H9 (cell line): Measurements from ENCODE around the gene CAB39. TPM values are rescaled to one million over a fixed set of nuclear protein-coding genes. Genes with fewer than 3 reads are reported as not detected.

Experiments used
- DNase-seq: peaks from one replicate; pipeline ENCODE4 v3.0.0-alpha.2; 2017
- H2AFZ ChIP-seq: one replicate; pipeline ENCODE4 v1.6.1; 2013; ENCODE audit warnings: mild to moderate bottlenecking, low read length, control low read depth, moderate library complexity
- H2AK5ac ChIP-seq: 2 replicates; pipeline ENCODE4 v1.6.1; 2013; ENCODE audit warnings: low read length, control low read depth, mixed read lengths; ENCODE audit not compliant: insufficient read length
- H2BK120ac ChIP-seq: one replicate; pipeline ENCODE4 v1.6.1; 2013; ENCODE audit warnings: low read depth, mild to moderate bottlenecking, low read length, control low read depth, inconsistent platforms; ENCODE audit not compliant: poor library complexity, severe bottlenecking
- H2BK12ac ChIP-seq: 2 replicates; pipeline ENCODE4 v1.6.1; 2013; ENCODE audit warnings: low read length, control low read depth, mixed read lengths, low read depth; ENCODE audit not compliant: insufficient read length
- H2BK15ac ChIP-seq: 2 replicates; pipeline ENCODE4 v1.6.1; 2013; ENCODE audit warnings: low read depth, low read length, control low read depth
- H2BK20ac ChIP-seq: one replicate; pipeline ENCODE4 v1.6.1; 2013; ENCODE audit warnings: low read depth, mild to moderate bottlenecking, low read length, control low read depth, inconsistent platforms; ENCODE audit not compliant: poor library complexity, severe bottlenecking
- H2BK5ac ChIP-seq: 2 replicates; pipeline ENCODE4 v1.6.1; 2013; ENCODE audit warnings: low read length, control low read depth, mixed read lengths; ENCODE audit not compliant: insufficient read length
- H3K14ac ChIP-seq: 2 replicates; pipeline ENCODE4 v1.6.1; 2013; ENCODE audit warnings: low read length, control low read depth; ENCODE audit not compliant: insufficient read depth
- H3K18ac ChIP-seq: 2 replicates; pipeline ENCODE4 v1.6.1; 2013; ENCODE audit warnings: low read depth, mild to moderate bottlenecking, mixed read lengths, low read length, control low read depth; ENCODE audit not compliant: insufficient read length
- H3K23ac ChIP-seq: 2 replicates; pipeline ENCODE4 v1.6.1; 2013; ENCODE audit warnings: low read length, control low read depth, mixed read lengths, low read depth; ENCODE audit not compliant: insufficient read length
- H3K23me2 ChIP-seq: 2 replicates; pipeline ENCODE4 v1.6.1; 2013; ENCODE audit warnings: low read depth, mild to moderate bottlenecking, mixed read lengths, low read length, control low read depth; ENCODE audit not compliant: insufficient read length, poor library complexity, severe bottlenecking
- H3K27ac ChIP-seq: 2 replicates; pipeline ENCODE4 v1.5.1; 2013; ENCODE audit warnings: low read length, control low read depth, mixed read lengths, low read depth; ENCODE audit not compliant: insufficient read length
- H3K27me3 ChIP-seq: 2 replicates; pipeline ENCODE4 v1.6.1; 2013; ENCODE audit warnings: low read length, control low read depth, inconsistent platforms; ENCODE audit not compliant: insufficient read depth
- H3K4ac ChIP-seq: 2 replicates; pipeline ENCODE4 v1.6.1; 2013; ENCODE audit warnings: low read depth, mild to moderate bottlenecking, control low read depth, inconsistent platforms, low read length, moderate library complexity
- H3K4me1 ChIP-seq: 2 replicates; pipeline ENCODE4 v1.6.1; 2013; ENCODE audit warnings: low read length, control low read depth, inconsistent platforms; ENCODE audit not compliant: insufficient read depth
- H3K4me2 ChIP-seq: 2 replicates; pipeline ENCODE4 v1.6.1; 2013; ENCODE audit warnings: low read length, control low read depth, mixed read lengths; ENCODE audit not compliant: insufficient read length, insufficient read depth
- H3K56ac ChIP-seq: 2 replicates; pipeline ENCODE4 v1.6.1; 2013; ENCODE audit warnings: low read depth, mild to moderate bottlenecking, mixed read lengths, low read length, control low read depth; ENCODE audit not compliant: insufficient read length
- H3K79me1 ChIP-seq: 2 replicates; pipeline ENCODE4 v1.6.1; 2013; ENCODE audit warnings: low read depth, mild to moderate bottlenecking, moderate library complexity, low read length, control low read depth, inconsistent platforms; ENCODE audit not compliant: insufficient read depth, poor library complexity, severe bottlenecking
- H3K79me2 ChIP-seq: 2 replicates; pipeline ENCODE4 v1.6.1; 2013; ENCODE audit warnings: low read length, control low read depth, inconsistent platforms; ENCODE audit not compliant: insufficient read depth
- H3K9ac ChIP-seq: 2 replicates; pipeline ENCODE4 v1.6.1; 2013; ENCODE audit warnings: low read length, control low read depth, mixed read lengths; ENCODE audit not compliant: insufficient read length; ENCODE audit errors: extremely low read depth
- H3K9me3 ChIP-seq: one replicate; pipeline ENCODE4 v1.6.1; 2013; ENCODE audit warnings: low read depth, low read length, inconsistent platforms; ENCODE audit not compliant: control insufficient read depth
- H3T11ph ChIP-seq: one replicate; pipeline ENCODE4 v1.6.1; 2013; ENCODE audit warnings: mild to moderate bottlenecking, low read length, control low read depth, inconsistent platforms
- H4K20me1 ChIP-seq: one replicate; pipeline ENCODE4 v1.6.1; 2013; ENCODE audit not compliant: control insufficient read depth, insufficient read length, insufficient read depth
- H4K5ac ChIP-seq: 2 replicates; pipeline ENCODE4 v1.6.1; 2013; ENCODE audit warnings: low read depth, mild to moderate bottlenecking, mixed read lengths, low read length, control low read depth; ENCODE audit not compliant: insufficient read length
- H4K8ac ChIP-seq: replicated peaks from 2 replicates; pipeline ENCODE4 v1.6.1; 2013; ENCODE audit warnings: low read length, control low read depth, mixed read lengths, low read depth; ENCODE audit not compliant: insufficient read length
- H4K91ac ChIP-seq: 2 replicates; pipeline ENCODE4 v1.6.1; 2013; ENCODE audit warnings: low read depth, mild to moderate bottlenecking, moderate library complexity, mixed read lengths, low read length, control low read depth; ENCODE audit not compliant: insufficient read length
- H3K27ac Mint-ChIP-seq, 3 experiments: 2 replicates in 2 of 3; 3 replicates in 1 of 3; pipeline ENCODE4 v1.8.0; 2020 to 2021; ENCODE audit warnings: mixed read lengths in 3 of 3, mild to moderate bottlenecking in 1 of 3, moderate library complexity in 1 of 3
- H3K27me3 Mint-ChIP-seq: 2 replicates; pipeline ENCODE4 v1.8.0; 2021; ENCODE audit warnings: low read depth, mild to moderate bottlenecking, moderate library complexity, mixed read lengths
- H3K36me3 Mint-ChIP-seq, 3 experiments: 2 replicates in 2 of 3; 3 replicates in 1 of 3; pipeline ENCODE4 v1.8.0; 2020 to 2021; ENCODE audit warnings: low read depth in 3 of 3, mixed read lengths in 3 of 3; ENCODE audit not compliant: insufficient read depth in 1 of 3
- H3K4me1 Mint-ChIP-seq, 2 experiments: 2 replicates each; pipeline ENCODE4 v1.8.0; 2020; ENCODE audit warnings: mixed read lengths in 2 of 2
- H3K4me3 Mint-ChIP-seq, 2 experiments: 2 replicates in 1 of 2; 3 replicates in 1 of 2; pipeline ENCODE4 v1.8.0; 2020 to 2021; ENCODE audit warnings: mild to moderate bottlenecking in 2 of 2, mixed read lengths in 2 of 2, moderate library complexity in 1 of 2
- H3K9me3 Mint-ChIP-seq, 2 experiments: 2 replicates in 1 of 2; 3 replicates in 1 of 2; pipeline ENCODE4 v1.8.0; 2020; ENCODE audit warnings: mild to moderate bottlenecking in 2 of 2, mixed read lengths in 2 of 2, moderate library complexity in 1 of 2
- WGBS: extraction: QIAGEN DNeasy Blood & Tissue Kit; methylation state at CpG from one replicate; pipeline ENCODE4 v1.1.7; 2013; ENCODE audit warnings: missing lambda C conversion rate, low lambda C conversion rate, mixed read lengths; ENCODE audit not compliant: insufficient read length; ENCODE audit errors: extremely low coverage; 5-methylcytosine and 5-hydroxymethylcytosine counted together
- total RNA-seq: library from RNA; stranded (reverse); gene quantifications from 2 replicates; pipeline ENCODE4 v1.2.1, GENCODE V29; 2021
- TF ChIP-seq, protein P1 (sequence below): fragments of 200-600 bp; sonication (generic); conservative IDR thresholded peaks from 3 replicates; pipeline ENCODE4 v1.8.0; 2021; ENCODE audit warnings: antibody characterized with exemption, mild to moderate bottlenecking

CAB39 gene
- total RNA-seq, 1 experiment from 2014 or later = 42.7 TPM

DNA sequence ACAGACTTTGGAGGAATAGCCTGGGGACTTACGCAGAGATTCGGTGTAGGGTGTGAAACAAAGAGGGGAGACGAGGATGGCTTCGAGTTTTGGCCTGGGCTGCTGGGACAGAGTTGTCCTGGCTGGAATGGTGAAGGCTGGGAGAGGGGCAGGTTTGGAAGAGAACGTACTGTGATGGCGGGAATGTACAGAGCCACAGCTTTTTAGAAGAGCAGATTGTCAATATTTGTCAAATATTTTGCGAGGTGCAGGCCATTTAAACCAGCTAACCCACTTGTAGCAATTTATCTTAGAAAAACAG lies 137.7 kb downstream of the CAB39 start:
- no peak overlapping the region for H3K14ac ChIP-seq
- H2BK5ac ChIP-seq = no peak overlapping the region
- no peak overlapping the region for H3K4ac ChIP-seq
- H2BK12ac ChIP-seq = no peak overlapping the region
- no peak overlapping the region for H4K5ac ChIP-seq
- H3K18ac ChIP-seq = no peak overlapping the region
- H2AFZ ChIP-seq = peak overlapping the region; percentile 65
- H3K56ac ChIP-seq = no peak overlapping the region
- no peak overlapping the region for H3K4me2 ChIP-seq
- H3T11ph ChIP-seq = no peak overlapping the region
- Mint-ChIP-seq H3K9me3 (peaks cover 10% of the 10 kb centered on the region in 2 experiments), H3K4me3 (no peak overlapping the region; a peak in 1 of 5 replicates), H3K4me1 (peaks cover 4 to 19% of the 10 kb centered on the region in 2 experiments), H3K36me3 (peaks cover 0 to 5% (median 0%) of the 10 kb centered on the region in 3 experiments; a peak in 2 of 7 replicates), H3K27me3 (peaks cover 28% of the 10 kb centered on the region), H3K27ac (no peak overlapping the region)
- H2BK120ac ChIP-seq = no peak overlapping the region
- no peak overlapping the region for H2BK15ac ChIP-seq
- H3K23ac ChIP-seq = no peak overlapping the region
- no peaks in the 10 kb centered on the region for H3K9me3 ChIP-seq
- DNase-seq = no peak
- no peaks in the 10 kb centered on the region for H3K27me3 ChIP-seq
- TF ChIP-seq, protein P1, sequence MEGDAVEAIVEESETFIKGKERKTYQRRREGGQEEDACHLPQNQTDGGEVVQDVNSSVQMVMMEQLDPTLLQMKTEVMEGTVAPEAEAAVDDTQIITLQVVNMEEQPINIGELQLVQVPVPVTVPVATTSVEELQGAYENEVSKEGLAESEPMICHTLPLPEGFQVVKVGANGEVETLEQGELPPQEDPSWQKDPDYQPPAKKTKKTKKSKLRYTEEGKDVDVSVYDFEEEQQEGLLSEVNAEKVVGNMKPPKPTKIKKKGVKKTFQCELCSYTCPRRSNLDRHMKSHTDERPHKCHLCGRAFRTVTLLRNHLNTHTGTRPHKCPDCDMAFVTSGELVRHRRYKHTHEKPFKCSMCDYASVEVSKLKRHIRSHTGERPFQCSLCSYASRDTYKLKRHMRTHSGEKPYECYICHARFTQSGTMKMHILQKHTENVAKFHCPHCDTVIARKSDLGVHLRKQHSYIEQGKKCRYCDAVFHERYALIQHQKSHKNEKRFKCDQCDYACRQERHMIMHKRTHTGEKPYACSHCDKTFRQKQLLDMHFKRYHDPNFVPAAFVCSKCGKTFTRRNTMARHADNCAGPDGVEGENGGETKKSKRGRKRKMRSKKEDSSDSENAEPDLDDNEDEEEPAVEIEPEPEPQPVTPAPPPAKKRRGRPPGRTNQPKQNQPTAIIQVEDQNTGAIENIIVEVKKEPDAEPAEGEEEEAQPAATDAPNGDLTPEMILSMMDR = no peak; the same call in 1 of the 3 replicates
- no peaks in the 10 kb centered on the region; the same call in 1 of the 2 replicates for H3K4me1 ChIP-seq
- no peak overlapping the region for H3K9ac ChIP-seq
- H4K20me1 ChIP-seq = no peaks in the 10 kb centered on the region
- no peak overlapping the region for H4K91ac ChIP-seq
- H3K79me1 ChIP-seq = no peaks in the 10 kb centered on the region
- no peak overlapping the region for H4K8ac ChIP-seq
- no peak overlapping the region for H3K27ac ChIP-seq
- H2AK5ac ChIP-seq = no peak overlapping the region
- H3K23me2 ChIP-seq = no peaks in the 10 kb centered on the region
- whole genome bisulfite sequencing = no CpG with 5 or more reads among the region's 7 CpGs
- H3K79me2 ChIP-seq = no peaks in the 10 kb centered on the region
- H2BK20ac ChIP-seq = no peak overlapping the region
